Measurements from ENCODE around the gene KRT4. TPM values are rescaled to one million over a fixed set of nuclear protein-coding genes. Genes with fewer than 3 reads are reported as not detected.

KRT4 gene
- total and polyA plus RNA-seq, 2 donors (not counting 3 experiments of a cell fraction or from before 2014, with no cell fraction given) = not detected

- H3K27me3 ChIP-seq (ENCODE audit: control insufficient read depth in 2 of 2, insufficient read depth in 2 of 2, low read length in 2 of 2) = peaks cover 0 to 1% of the 10 kb centered on the region in 2 experiments
- dilution Hi-C loops (cut with MboI; ENCODE audit: extremely low pct_ligation_motif_present, low sequenced_read_pairs) = no loop called here
- no peak overlapping the region for H3K27ac ChIP-seq (ENCODE audit: insufficient read depth, low read depth, low read length)
- no peaks in the 10 kb centered on the region for H4K20me1 ChIP-seq (replicated peaks; ENCODE audit: control insufficient read depth, extremely low read depth, insufficient read depth, low read length)
- H3K4me2 ChIP-seq (ENCODE audit: insufficient read depth, low read length) = no peak overlapping the region
- H3K79me2 ChIP-seq (ENCODE audit: control insufficient read depth, insufficient read depth, low read length) = no peaks in the 10 kb centered on the region
- H2AFZ ChIP-seq (ENCODE audit: low read depth, low read length) = no peak overlapping the region
- no peaks in the 10 kb centered on the region for H3K9me3 ChIP-seq (replicated peaks; ENCODE audit: control insufficient read depth, insufficient read depth, low read length)
- ChIA-PET CTCF (no interaction called here), POLR2A (no interaction called here)
- DNase-seq (ENCODE audit: low read depth, low spot score) = no peak
- intact Hi-C loops (cut with micrococcal nuclease) = no loop called here
- no peak for FAIRE-seq
- no peaks in the 10 kb centered on the region for H3K9me1 ChIP-seq (replicated peaks; ENCODE audit: control insufficient read depth, extremely low read depth, insufficient read depth, low read length)
- no peak overlapping the region for H3K4me3 ChIP-seq (replicated peaks in 1 of 3; ENCODE audit: insufficient read depth in 1 of 3, low read depth in 1 of 3, low read length in 3 of 3)
- H3K9ac ChIP-seq (replicated peaks; ENCODE audit: extremely low read depth, insufficient read depth, low read length) = no peak overlapping the region
- BruUV-seq (replicated peaks) = no TSS peak
- no peaks in the 10 kb centered on the region for H3K36me3 ChIP-seq (ENCODE audit: control insufficient read depth in 2 of 2, extremely low read depth in 1 of 2, insufficient read depth in 2 of 2, low read length in 2 of 2)
- no peaks in the 10 kb centered on the region for H3K4me1 ChIP-seq (ENCODE audit: control insufficient read depth, extremely low read depth, insufficient read depth, low read length)
- TF ChIP-seq POLR2AphosphoS5 (IDR thresholded peaks at IDR 0.05; ENCODE audit: insufficient read depth, low read depth, low read length) (no peak), MYC (IDR thresholded peaks at IDR 0.05; ENCODE audit: low read depth, low read length) (no peak), MAX (IDR thresholded peaks at IDR 0.05; ENCODE audit: insufficient read depth, insufficient read length) (no peak), FOS (IDR thresholded peaks at IDR 0.05; ENCODE audit: borderline replicate concordance, insufficient read depth, low read length) (no peak), JUN (IDR thresholded peaks at IDR 0.05; ENCODE audit: borderline replicate concordance, insufficient read depth, insufficient read length, low read depth) (no peak), POLR2A (IDR thresholded peaks at IDR 0.05; ENCODE audit: low read depth, low read length) (no peak), CTCF (IDR thresholded peaks at IDR 0.05; ENCODE audit: extremely low read depth in 1 of 2, insufficient read depth in 1 of 2, low read depth in 1 of 2, low read length in 2 of 2) (no peak)
These were observed 5.0 kb upstream of the KRT4 start for GRCh38 chr12:52818887-52819420.
